GM19395 (cell line): ENCODE data around the gene ELAVL1.
A peak's percentile ranks its signal among the peaks of the same experiment; 100 is the strongest.
"Not testable (repeated sequence)": the region's sequence is repeated elsewhere in the genome, so short reads cannot be mapped to it uniquely, and the experiment has no call there.

Experiments
- ATAC-seq: cut with Tn5 transposase; IDR thresholded peaks from one replicate; pipeline ENCODE4 v1.9.1; 2021; ENCODE audit warnings: mild to moderate bottlenecking, moderate library complexity; ENCODE audit not compliant: unreplicated experiment

Gene ELAVL1

GRCh38 chr19:7943444-7944176 lies 61.8 kb downstream of the ELAVL1 start, which contains the start of gene TIMM44:
TSS of gene TIMM44 (minus strand) at chr19:7943666. CDS start at chr19:7943651, 15 bp downstream.
- peak; percentile 94 for ATAC-seq

DNA sequence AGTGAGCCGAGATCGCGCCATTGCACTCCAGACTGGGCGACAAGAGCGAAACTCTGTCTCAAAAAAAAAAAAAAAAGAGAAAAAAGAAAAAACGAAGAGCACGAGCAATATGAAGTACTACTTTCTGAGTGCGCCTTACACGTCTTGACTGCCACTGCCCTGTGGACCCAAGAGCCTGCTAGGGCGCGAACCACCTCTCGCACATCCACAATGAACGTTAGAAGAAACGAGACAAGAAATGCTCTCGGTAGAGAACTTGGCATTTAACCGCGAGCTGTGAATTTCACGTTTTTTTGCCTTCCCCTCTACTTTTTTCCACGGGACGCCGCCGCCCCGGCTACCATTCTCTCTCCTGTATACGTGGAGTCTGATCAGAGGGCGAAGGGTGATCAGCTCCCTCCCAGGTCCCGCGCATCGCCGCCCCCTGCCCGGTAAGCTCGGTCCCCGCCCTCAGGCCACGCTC lies 62.4 kb downstream of the ELAVL1 start:
- ATAC-seq = peak; percentile 17

DNA sequence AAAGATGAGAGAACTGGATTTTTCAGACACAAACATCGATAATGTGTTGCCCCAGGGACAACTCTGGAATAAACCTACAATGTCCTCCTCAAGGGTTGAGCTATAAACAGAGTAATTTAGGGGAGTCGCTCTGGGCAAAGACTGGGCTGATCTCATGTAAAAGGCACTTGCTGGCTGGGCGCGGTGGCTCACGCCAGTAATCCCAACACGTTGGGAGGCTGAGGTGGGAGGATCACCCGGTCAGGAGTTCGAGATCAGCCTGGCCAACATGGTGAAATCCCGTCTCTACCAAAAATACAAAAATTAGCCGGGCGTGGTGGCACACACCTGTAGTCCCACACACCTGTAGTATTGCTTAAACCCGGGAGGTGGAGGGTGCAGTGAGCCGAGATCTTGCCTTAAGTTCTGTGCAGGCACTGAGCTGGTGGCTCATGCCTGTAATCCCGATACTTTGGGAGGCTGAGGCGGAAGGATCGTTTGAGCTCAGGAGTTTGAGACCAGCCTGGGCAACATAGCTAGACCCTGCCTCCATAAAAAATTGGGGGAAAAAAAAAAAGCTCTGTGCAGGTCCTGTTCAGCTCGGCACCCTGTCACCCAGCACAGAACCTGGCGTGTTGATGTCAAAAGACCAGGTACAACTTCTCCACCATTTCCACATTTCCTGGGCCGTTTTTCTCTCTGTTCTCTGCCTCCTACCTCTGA lies 63.4 kb downstream of the ELAVL1 start:
- ATAC-seq = no peak

- ATAC-seq = no peak
Measured at GRCh38 chr19:7940841-7941240, 64.6 kb downstream of the ELAVL1 start.

DNA sequence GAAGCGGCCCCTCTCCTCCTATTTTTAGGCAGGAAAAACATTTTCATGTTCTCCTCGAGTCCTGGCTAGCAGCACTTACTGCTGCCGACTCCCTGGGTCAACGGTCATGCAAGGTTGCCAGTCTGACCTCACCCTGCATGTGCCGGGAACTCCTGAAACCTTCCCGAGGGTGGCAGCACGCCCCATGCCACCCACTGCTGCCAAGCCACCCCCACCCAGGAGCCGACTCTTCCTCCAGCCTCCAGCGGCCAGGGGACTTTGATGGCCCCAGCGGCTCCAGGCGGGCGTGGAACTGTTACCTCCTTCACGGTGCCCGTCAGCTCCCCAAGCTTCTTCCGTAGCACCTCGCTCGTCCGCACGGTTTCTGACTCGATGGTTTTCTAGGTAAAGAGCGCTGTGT lies 70.7 kb downstream of the ELAVL1 start:
- no peak for ATAC-seq

DNA sequence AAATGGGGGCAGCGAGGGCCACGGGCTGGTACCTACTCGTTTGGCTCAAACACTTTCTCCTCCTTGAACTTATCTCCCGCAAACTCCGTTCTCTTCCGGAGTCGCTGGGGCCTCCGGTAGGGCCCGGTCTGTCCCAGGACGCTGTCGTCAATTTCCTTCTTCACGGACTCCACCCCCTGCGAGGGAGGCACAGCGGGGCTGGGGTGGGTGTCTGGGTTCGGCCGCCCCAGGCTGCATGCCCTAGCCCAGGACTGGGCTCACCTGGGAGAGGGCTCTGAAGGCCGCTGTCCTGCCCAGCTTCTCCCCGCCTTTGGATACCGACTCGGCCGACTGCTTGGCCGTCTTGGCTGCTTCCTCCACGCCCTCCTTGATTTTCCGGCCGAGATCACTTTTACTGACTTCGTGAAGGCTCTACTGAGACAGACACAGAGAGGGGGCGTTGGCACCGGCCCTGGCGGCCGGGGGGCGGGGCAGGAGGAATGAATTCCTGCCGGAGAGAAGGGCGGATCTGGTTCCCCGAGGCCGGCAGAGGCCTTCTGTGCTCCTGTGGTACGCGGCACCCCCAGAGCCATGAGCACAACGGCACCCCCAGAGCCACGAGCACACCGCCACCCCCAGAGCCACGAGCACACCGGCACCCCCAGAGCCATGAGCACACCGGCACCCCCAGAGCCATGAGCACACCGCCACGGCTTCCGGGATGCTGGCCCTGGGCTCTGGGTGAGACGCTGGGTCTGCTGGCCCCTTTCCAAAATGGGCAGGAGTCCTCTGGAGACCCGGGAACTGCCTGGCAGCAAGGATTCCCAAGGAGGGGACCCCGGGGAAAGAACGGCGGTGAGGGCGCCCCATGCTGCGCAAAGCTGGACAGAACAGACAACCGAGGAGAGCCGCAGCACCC lies 71.4 kb downstream of the ELAVL1 start:
- ATAC-seq = no peak

DNA sequence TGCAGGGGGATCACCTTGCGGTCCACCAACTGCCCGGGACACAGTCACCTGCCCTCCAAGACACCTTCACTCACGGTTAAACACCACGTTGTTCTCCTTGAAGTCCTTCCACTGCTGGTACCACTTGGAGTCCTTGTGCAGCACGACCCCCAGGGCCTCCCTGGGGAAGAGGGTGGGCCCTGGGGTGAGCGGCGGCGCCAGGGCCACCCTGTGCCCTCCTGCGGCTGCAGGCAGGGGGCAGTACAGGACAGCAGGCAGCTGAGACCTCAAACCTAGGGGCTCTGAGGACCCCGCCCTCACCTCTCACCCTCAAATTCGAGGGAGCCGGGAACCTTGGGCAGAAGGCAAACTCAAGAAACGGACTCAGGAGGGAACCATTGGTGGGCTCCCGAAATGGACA lies 72.0 kb downstream of the ELAVL1 start:
- no peak for ATAC-seq

DNA sequence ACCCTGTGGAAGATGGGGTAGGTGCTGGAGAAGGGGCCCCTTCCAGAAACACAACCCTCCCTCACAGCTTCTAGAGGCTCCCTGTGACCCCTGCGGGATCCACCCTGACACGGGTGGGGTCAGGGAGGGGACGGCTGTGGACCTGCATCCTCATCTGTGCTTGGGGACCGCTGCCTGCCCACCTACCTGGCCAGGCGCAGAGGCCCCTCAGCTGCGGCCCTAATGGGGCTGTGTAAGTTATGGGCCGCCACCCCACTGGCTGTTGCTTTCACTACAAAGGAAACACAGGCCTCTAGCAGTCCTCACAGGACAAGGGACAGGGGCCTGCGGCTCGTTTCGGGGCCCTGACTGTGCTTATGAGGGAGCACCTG lies 72.5 kb downstream of the ELAVL1 start:
- ATAC-seq = no peak

DNA sequence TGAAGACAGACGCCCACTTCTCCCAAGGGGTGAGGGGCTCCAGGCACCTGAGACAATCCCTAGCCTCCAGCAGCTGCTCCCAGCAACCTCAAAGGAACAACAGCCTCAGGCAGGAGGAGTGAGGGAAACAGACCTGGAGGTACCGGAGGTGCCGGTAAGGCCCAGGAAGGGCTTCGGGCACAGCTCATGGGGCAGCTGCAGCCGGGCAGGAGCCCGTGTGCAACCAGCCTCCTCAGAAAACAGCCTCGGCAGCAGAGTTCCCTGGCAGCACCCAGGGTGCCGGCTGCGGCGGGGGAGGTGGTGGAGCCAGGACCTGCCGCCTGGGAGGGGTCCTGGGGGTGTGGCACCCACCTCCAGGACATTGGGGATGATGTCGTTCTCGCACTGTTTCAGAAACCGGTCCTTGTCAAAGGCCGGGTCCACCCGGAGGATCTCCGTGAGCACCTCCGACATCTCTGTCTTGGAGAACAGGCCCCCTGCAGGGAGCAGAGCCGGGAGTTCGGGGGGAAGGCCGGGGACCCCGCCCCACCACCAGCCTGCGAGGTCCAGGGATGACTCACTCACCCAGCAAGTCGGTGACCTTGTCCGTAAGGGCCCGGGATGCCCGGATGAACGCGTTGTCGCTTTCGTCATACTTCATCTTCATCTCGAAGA lies 73.0 kb downstream of the ELAVL1 start:
- ATAC-seq = no peak

DNA sequence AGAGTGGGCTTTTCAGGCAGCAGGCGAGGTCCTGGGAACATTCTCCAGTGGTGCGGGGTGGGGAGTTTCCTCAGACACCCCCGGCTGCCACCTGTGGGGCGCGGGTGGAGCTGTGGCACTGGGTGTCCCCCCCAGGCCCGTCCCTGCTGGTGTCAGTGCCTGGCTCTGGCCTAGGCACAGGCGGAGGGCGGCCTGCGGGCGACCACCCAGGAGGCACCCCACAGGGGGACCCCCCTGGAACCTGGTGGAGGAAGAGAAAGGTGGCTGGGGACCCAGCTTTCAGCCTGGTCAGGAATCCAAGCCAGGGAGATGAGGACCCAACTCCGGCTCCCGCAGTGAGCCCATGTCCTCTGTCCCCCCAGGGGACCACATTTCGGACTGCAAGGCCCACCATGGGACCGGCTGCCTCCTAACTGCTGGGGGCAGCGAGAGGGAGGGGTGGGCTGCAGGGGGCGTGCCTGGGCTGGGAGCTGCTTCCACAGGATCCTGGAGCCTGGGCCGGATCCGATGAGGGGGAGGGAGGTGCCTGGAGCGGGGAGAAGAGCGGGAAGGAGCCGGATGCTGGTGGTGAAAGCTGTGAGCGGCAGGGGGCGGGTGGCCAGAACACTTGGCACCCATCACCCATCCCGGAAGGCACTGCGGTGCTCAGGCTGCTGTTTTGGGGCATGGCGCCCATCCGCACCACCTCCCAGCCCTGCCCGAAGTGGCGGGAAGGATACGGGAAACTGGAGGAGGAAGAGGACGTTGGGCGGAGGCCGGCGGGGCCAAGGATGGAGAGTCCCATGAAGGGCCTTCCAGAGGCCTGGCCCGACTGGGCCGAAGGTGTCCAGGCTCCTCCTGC lies 74.0 kb downstream of the ELAVL1 start:
- ATAC-seq = no peak

DNA sequence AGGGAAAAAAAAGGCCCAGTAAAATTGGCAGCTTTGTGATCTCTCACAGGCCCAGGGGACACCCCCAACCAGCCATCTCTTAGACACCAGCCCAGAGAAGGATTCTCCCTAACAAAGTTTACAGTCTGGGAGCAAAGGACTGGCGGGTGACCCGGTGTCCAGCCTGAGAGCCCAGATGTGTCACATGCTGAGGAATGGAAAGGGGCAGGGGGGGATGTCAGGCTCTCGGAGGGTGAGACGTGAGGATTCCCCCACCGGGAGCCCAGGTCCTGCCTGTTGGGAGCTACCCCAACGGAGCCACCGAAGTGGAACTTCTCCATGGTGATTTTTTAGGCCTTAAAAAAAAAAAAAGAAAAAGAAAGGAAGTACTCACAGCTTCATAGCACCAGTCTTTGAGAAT lies 74.7 kb downstream of the ELAVL1 start:
- ATAC-seq = no peak

- ATAC-seq = not testable (repeated sequence)
Measured at GRCh38 chr19:7930030-7930429, 75.4 kb downstream of the ELAVL1 start.

GRCh38 chr19:7928741-7929701 lies 76.4 kb downstream of the ELAVL1 start:
- no peak for ATAC-seq

DNA sequence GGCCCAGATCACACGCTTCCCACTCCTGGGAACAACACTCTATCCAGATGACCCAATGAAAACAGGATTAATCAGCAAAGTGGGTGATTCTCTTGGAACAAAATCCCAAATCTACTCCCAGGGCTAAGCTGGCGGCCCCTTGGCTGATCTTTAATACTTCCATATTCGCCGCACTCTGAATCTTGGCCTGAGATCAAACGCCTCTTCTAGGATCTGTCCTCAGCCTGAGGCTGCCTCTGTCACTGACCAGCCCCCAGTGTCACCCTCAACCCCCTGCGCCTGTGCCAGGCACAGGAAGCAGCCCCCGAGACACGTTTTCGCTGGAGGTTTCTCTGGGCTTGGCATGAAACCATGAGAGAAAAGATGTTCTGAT lies 77.1 kb downstream of the ELAVL1 start:
- no peak for ATAC-seq

GRCh38 chr19:7927605-7928333 lies 77.7 kb downstream of the ELAVL1 start:
- no peak for ATAC-seq

DNA sequence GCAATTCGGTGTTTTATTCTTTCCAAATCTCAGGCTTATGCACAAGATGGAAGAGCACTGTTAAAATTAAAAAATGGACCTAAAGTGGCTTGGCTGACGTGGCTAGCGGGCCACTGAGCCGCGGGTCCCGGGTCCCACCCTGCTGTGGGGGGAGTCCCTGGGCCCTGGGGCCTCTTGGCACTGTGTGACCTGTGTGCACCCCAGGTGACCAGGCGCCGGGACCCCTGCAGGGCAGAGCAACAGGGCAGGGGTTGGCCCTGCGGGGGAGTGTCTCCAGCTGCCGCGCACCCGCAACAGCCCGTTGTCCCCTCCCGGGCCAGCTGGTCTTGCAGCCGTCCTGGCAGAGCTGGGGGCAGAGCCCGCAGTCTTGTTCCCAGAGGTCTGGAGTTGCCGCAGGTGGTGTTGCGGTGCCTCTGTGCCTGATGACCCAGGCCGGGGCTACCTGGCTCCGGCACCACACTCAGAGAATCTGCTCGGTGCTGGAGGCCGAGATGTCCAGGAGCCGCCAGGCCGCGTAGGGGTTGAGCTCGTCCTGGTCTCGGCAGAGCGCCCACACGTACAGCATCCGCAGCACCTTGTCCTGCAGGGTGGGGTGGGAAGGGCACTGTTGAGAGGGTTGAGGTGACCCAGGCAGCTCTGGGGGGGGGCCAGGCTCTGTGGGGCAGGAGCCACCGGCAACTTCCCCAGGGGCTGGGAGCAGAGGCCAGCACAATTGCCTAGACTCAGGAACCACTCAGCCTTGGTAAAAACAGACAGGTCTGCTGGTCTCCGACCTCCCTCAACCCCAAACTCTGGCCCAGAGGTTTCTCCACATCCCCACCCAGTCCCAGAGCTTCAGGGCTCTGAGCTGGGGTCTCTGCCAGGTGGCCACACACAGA lies 78.5 kb downstream of the ELAVL1 start:
- ATAC-seq = no peak

- ATAC-seq = no peak
Measured at GRCh38 chr19:7926021-7926726, 79.3 kb downstream of the ELAVL1 start, which contains the start of gene CTXN1. TSS of gene CTXN1 (minus strand) at chr19:7926135. CDS start at chr19:7925538, 597 bp downstream.
